Measurements from ENCODE around the gene DIAPH2.

DNA sequence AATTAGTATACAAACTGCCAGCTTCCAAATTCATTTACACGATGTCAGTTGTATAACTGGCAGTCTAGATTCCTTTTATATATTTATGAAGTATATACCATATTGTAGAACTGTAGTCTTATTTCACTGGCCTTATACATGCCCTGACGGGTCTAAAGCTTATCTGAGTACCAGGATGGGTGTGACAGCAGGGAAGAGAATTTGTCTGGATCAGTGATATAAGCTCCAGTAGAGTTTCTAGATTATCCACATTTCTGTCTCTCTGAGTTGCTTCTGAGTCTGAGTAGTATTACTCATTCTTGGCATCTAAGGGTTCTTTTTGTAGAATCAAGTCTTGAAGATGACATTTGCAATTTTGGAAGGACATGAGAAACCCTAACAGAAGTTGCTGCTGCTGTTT, 300.4 kb downstream of the DIAPH2 start:
- TF ChIP-seq EZH2phosphoT487 (IDR thresholded peaks at IDR 0.05; ENCODE audit: borderline replicate concordance, low read length): no peak
- TF ChIP-seq, protein P1, sequence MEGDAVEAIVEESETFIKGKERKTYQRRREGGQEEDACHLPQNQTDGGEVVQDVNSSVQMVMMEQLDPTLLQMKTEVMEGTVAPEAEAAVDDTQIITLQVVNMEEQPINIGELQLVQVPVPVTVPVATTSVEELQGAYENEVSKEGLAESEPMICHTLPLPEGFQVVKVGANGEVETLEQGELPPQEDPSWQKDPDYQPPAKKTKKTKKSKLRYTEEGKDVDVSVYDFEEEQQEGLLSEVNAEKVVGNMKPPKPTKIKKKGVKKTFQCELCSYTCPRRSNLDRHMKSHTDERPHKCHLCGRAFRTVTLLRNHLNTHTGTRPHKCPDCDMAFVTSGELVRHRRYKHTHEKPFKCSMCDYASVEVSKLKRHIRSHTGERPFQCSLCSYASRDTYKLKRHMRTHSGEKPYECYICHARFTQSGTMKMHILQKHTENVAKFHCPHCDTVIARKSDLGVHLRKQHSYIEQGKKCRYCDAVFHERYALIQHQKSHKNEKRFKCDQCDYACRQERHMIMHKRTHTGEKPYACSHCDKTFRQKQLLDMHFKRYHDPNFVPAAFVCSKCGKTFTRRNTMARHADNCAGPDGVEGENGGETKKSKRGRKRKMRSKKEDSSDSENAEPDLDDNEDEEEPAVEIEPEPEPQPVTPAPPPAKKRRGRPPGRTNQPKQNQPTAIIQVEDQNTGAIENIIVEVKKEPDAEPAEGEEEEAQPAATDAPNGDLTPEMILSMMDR (IDR thresholded peaks at IDR 0.05; ENCODE audit: low read depth, low read length, poor library complexity, severe bottlenecking): no peak

Measured in DOHH2 (cell line).